GM13977 (cell line): ENCODE measurements around the gene RDH5.

ENCODE experiments used
- DNase-seq: peaks from one replicate; pipeline ENCODE4 v3.0.0; 2012; ENCODE audit warnings: low spot score
- in situ Hi-C: fragments of 300-500 bp; cut with MboI; formaldehyde crosslinking; loops from one replicate; pipeline ENCODE4 v1.12.0; 2022; ENCODE audit warnings: low sequenced_read_pairs, low pct_unique_long_range_greater_than_20kb, mixed read lengths, inconsistent platforms; ENCODE audit not compliant: unreplicated experiment
- TF ChIP-seq, protein P1 (sequence below): IDR thresholded peaks from 2 replicates; pipeline ENCODE4 v1.5.1; 2012; ENCODE audit warnings: mild to moderate bottlenecking, control low read depth; ENCODE audit not compliant: insufficient read depth; ENCODE audit errors: extremely low read depth, missing control alignments

RDH5 gene

DNA sequence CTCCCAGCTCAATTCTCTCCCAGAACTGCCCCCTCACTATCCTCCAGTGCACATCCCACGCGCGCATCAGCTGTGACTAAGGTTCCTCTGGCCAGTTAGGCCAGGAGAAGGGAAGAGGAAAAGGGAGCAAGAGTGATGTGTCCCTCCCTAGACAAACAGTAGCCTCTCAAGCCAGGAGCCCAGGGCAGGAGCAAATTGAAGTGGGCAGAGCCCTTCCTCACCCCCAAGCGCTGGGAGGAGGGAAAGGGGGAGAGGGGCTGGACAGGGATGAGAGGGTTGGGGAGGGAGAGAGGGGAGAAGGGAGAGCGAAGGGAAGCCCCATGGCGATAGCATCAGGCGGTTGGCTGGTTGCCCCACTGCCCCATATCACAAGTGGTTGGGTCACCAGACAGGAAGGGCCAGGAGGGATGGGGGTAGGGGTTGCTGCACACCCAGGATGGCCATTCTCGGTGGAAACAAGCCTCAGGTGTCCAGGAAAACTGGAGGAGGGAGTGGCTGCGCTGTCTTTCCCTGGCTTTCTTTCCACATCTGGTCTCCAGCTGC is 7.5 kb downstream of the RDH5 start:
- no peak for DNase-seq
- in situ Hi-C loops = loop anchor here (25.0 kb wide), 1 partner anchor 310 kb away; the partner anchor contains the start of gene RPS26
- TF ChIP-seq, protein P1, sequence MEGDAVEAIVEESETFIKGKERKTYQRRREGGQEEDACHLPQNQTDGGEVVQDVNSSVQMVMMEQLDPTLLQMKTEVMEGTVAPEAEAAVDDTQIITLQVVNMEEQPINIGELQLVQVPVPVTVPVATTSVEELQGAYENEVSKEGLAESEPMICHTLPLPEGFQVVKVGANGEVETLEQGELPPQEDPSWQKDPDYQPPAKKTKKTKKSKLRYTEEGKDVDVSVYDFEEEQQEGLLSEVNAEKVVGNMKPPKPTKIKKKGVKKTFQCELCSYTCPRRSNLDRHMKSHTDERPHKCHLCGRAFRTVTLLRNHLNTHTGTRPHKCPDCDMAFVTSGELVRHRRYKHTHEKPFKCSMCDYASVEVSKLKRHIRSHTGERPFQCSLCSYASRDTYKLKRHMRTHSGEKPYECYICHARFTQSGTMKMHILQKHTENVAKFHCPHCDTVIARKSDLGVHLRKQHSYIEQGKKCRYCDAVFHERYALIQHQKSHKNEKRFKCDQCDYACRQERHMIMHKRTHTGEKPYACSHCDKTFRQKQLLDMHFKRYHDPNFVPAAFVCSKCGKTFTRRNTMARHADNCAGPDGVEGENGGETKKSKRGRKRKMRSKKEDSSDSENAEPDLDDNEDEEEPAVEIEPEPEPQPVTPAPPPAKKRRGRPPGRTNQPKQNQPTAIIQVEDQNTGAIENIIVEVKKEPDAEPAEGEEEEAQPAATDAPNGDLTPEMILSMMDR = no peak

DNA sequence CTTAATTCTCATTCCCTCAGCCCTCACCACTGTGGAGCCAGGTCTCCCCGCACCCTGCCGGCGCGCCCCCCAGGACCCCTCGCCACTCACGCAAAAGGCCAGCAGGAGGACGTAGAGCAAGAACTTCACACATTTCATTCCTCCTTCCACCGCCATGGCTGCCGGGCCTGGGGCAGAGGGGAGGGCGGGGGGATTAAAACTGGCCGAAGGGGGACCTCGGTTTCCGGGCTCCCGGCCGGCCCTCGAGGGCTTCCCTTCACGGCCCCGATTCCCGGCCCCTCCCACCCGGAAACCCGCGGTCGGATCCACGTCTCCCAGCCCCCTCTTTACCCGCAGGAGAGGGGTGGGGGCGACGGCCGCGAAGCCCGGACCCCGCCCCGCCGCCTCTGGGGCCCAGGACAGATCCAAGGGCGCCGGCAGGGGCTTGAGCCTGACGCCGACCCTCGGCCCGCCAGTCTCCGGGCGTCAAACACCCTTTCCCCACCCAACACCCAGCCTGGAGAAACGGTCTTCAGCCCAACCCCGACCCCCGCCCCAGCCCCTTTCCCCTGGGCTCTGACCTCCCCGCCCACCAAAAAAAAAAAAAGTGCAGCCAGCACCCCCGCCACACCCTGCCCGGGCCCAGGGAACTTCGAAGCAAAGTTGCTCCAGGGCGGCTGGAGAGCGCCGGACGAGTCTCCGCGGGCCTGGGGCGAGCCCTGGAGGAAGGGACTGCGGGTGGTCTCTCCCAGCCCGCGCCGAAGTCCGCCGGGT is 8.2 kb downstream of the RDH5 start:
- in situ Hi-C loops = loop anchor here (25.0 kb wide), 1 partner anchor 309 kb away; the partner anchor contains the start of gene RPS26
- DNase-seq = peak; percentile 47
- TF ChIP-seq, protein P1 = no peak

DNA sequence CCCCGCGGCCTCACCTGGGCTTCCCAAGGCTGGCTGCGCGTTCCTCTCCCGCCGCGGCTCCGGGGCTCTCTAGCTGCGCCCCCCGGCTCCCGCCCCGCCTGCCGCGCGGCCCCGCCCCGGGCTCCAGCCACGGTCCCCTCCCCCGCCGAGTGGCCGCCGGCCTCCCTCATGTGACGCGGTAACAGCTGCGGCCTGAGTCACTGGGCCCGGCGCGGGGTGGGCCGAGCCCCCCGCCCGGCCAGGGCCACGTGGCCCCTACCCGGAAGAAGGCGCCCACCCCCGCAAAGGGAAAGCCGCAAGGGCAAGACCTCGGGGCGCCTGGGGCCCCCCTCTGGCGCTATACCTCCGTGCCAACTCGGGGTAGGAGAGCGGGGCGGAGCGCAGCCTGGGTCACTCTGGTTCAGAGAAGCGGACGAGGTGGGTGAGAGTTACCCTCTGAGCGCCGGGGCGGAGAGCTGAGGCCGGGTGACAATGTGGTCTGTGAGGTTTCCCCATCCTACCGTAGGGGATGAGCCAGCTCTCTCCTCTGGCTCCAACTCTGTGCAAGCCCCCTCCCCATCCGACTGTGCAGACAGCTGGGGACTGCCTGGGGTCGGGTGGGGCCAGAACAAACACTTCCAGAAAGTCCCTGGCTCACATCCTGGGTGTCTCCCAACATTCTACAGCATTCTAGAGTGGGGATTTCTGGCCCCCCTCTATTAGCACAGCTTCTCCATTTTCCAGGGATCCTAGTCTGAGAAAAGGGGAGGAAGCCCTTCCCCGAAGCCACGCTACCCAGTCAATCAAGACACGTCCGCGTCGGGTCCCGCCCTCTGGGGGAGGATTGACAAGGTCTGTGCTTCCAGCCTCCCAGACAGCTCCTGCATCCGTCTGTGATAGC is 9.0 kb downstream of the RDH5 start, which contains the start of gene CD63:
Gene CD63, minus strand, starts transcription at position 71 of the 880 bp plus-strand sequence. CDS start 668 bp downstream, outside the sequence.
- TF ChIP-seq, protein P1 = peak; percentile 21
- in situ Hi-C loops = loop anchor here (25.0 kb wide), 1 partner anchor 308 kb away; the partner anchor contains the start of gene RPS26
- peak; percentile 97 for DNase-seq

DNA sequence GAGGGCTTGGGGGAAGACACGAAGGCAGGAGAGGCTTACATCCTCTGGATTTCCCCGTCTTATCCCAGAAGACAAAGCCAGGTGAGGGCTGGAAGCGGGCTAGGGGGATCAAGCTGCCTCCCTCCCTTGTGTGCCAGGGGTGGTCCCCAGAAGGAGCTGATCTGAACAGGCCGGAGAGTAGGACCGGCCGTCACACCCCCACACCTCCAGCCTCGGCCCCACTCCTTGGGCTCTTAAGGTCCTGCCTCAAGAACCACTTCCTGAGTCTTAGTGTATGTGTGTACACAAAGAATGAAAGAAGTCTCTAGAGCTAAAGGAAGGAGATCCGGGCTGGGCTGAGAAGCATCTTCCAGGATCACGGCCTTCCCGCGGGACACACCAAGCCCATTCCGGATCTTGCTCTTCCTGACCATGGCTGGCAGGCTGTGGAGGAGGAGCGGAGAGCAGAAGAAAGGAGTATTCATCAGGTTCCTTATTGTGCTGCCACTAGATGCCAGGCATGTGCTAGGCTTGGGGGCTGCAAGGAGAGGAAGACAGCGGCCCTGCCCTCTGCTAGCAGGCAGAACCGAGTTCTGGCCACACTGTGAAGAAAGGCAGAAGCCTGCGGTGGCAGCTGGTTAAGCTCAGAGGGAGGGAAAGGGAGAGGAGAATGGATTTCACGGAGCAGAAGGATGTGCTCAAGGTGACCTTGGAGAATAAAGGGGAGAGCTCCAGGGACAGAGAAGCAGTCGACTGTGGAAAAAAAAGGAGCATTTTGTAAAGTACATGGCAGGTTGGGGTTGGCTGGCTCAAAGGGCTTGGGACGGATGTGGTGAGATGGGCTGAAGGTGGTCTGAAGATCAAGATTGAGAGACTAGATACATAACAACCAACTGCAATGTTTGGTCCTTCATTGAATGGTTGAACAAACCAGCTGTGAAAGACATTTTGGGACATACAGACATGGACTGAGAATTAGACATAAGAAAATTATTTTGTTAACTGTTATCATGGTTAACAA is 9.9 kb downstream of the RDH5 start:
- in situ Hi-C loops = loop anchor here (25.0 kb wide), 1 partner anchor 307 kb away; the partner anchor contains the start of gene RPS26
- DNase-seq = peak; percentile 76
- TF ChIP-seq, protein P1 = no peak

DNA sequence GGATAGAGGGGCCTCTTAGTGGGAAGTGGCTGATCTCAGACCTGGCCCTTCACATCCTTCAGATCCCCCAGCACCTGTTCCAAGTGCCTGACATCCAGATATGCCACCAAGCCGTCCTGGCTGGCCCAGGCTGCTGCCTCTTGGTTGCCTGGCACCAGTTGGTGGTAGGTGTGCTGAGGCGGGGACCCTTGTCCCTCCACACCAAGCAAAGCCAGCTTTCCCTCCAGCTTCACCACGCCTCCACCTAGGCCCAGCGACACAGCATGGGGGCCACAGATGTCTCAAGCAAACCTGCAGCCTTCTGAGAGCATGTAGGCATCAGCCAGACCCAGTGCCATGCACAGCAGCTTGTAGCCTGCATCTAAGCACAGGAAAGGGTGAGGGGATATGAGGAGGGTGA is 12.1 kb downstream of the RDH5 start:
- in situ Hi-C loops = loop anchor here (25.0 kb wide), 1 partner anchor 305 kb away; the partner anchor contains the start of gene RPS26
- no peak for DNase-seq
- TF ChIP-seq, protein P1 = no peak
